HL-60 (cell line): ENCODE data around the gene CCDC192.

Experiments used
- DNase-seq, 2 experiments: peaks; one replicate each; pipeline ENCODE4 v3.0.0-alpha.2; 2010 to 2020; ENCODE audit warnings: low read depth in 1 of 2, low spot score in 1 of 2
- H3K27ac ChIP-seq: fragments of 250-450 bp; sonication (Bioruptor Pico); replicated peaks from 2 replicates; pipeline ENCODE4 v1.5.1; 2020; ENCODE audit warnings: mild to moderate bottlenecking, moderate library complexity
- H3K27me3 ChIP-seq: fragments of 250-450 bp; sonication (Bioruptor Pico); 2 replicates; pipeline ENCODE4 v1.5.1; 2021; ENCODE audit warnings: mild to moderate bottlenecking, moderate library complexity; ENCODE audit not compliant: insufficient read depth, poor library complexity, severe bottlenecking
- H3K4me3 ChIP-seq: replicated peaks from 2 replicates; pipeline ENCODE4 v1.5.1; 2011; ENCODE audit warnings: mild to moderate bottlenecking, control low read depth, low read length; ENCODE audit not compliant: insufficient read depth
- CTCF ChIP-seq: IDR thresholded peaks from one replicate; pipeline ENCODE4 v1.5.1; 2011; ENCODE audit warnings: low read length, control low read depth, inconsistent platforms; ENCODE audit not compliant: insufficient read depth
- GABPA ChIP-seq: IDR thresholded peaks from 2 replicates; pipeline ENCODE4 v1.6.1; 2012; ENCODE audit warnings: low read depth
- POLR2AphosphoS5 ChIP-seq: IDR thresholded peaks from 2 replicates; pipeline ENCODE4 v1.6.1; 2012; ENCODE audit warnings: low read depth
- REST ChIP-seq: IDR thresholded peaks from 2 replicates; pipeline ENCODE4 v1.6.1; 2012; ENCODE audit warnings: low read depth; ENCODE audit not compliant: insufficient replicate concordance
- SPI1 ChIP-seq: IDR thresholded peaks from 2 replicates; pipeline ENCODE4 v1.6.1; 2012; ENCODE audit warnings: low read depth, mild to moderate bottlenecking, borderline replicate concordance

Gene CCDC192

GRCh38 chr5:127970081-127970480, 266.9 kb downstream of the CCDC192 start:
- TF ChIP-seq GABPA (no peak), REST (no peak), CTCF (no peak), POLR2AphosphoS5 (no peak), SPI1 (no peak)
- H3K4me3 ChIP-seq, result no peak overlapping the region
- H3K27me3 ChIP-seq, result no peaks in the 10 kb centered on the region
- DNase-seq, result no peak
- H3K27ac ChIP-seq, result no peak overlapping the region

GRCh38 chr5:127970854-127971425, 267.7 kb downstream of the CCDC192 start:
- TF ChIP-seq POLR2AphosphoS5, result no peak
- H3K27me3 ChIP-seq, result no peaks in the 10 kb centered on the region
- DNase-seq, result no peak

GRCh38 chr5:127975961-127976360, 272.8 kb downstream of the CCDC192 start:
- H3K4me3 ChIP-seq, result no peak overlapping the region
- H3K27me3 ChIP-seq, result no peaks in the 10 kb centered on the region
- no peak for DNase-seq
- H3K27ac ChIP-seq, result no peak overlapping the region
- TF ChIP-seq GABPA, result no peak
- no peak for TF ChIP-seq POLR2AphosphoS5
- TF ChIP-seq REST, result no peak
- no peak for TF ChIP-seq SPI1
- TF ChIP-seq CTCF, result no peak

More at GRCh38 chr5:127970854-127971425, 267.7 kb downstream of the CCDC192 start:
- H3K4me3 ChIP-seq, result no peak overlapping the region
- H3K27ac ChIP-seq, result no peak overlapping the region

GRCh38 chr5:127976525-127976924, 273.3 kb downstream of the CCDC192 start:
- H3K4me3 ChIP-seq, result no peak overlapping the region
- no peak for TF ChIP-seq SPI1
- TF ChIP-seq GABPA, result no peak
- no peak for TF ChIP-seq CTCF
- TF ChIP-seq REST, result no peak
- TF ChIP-seq POLR2AphosphoS5, result no peak
- no peak overlapping the region for H3K27ac ChIP-seq
- no peaks in the 10 kb centered on the region for H3K27me3 ChIP-seq
- DNase-seq, result no peak
